GM18517 (cell line): ENCODE results near the gene PCDH9.
"Not testable (repeated sequence)": the region's sequence is repeated elsewhere in the genome, so short reads cannot be mapped to it uniquely, and the experiment has no call there.

Experiments
- ATAC-seq: cut with Tn5 transposase; IDR thresholded peaks from one replicate; pipeline ENCODE4 v1.9.1; 2021; ENCODE audit warnings: mild to moderate bottlenecking, moderate library complexity; ENCODE audit not compliant: unreplicated experiment

The PCDH9 gene

GRCh38 chr13:66795636-66796035 is 434.5 kb downstream of the PCDH9 start:
- no peak for ATAC-seq

GRCh38 chr13:66794340-66795031 is 435.6 kb downstream of the PCDH9 start:
- peak; percentile 57 for ATAC-seq

GRCh38 chr13:66790861-66791260 is 439.3 kb downstream of the PCDH9 start:
- ATAC-seq, result no peak

- ATAC-seq, result no peak
Observed at GRCh38 chr13:66781241-66781640, 448.9 kb downstream of the PCDH9 start.

GRCh38 chr13:66780814-66781213 is 449.3 kb downstream of the PCDH9 start:
- ATAC-seq, result no peak

GRCh38 chr13:66778461-66778860 is 451.7 kb downstream of the PCDH9 start:
- no peak for ATAC-seq

GRCh38 chr13:66775196-66775595 is 454.9 kb downstream of the PCDH9 start:
- ATAC-seq, result no peak

GRCh38 chr13:66774046-66774445 is 456.1 kb downstream of the PCDH9 start:
- no peak for ATAC-seq

GRCh38 chr13:66765559-66765958 is 464.6 kb downstream of the PCDH9 start:
- ATAC-seq, result no peak

- not testable (repeated sequence) for ATAC-seq
Observed at GRCh38 chr13:66760678-66761077, 469.5 kb downstream of the PCDH9 start.

GRCh38 chr13:66759919-66760318 is 470.2 kb downstream of the PCDH9 start:
- no peak for ATAC-seq

GRCh38 chr13:66751691-66752090 is 478.4 kb downstream of the PCDH9 start:
- ATAC-seq, result no peak

GRCh38 chr13:66748712-66749111 is 481.4 kb downstream of the PCDH9 start:
- ATAC-seq, result no peak

- no peak for ATAC-seq
Observed at GRCh38 chr13:66745307-66745706, 484.8 kb downstream of the PCDH9 start.

GRCh38 chr13:66723576-66723975 is 506.6 kb downstream of the PCDH9 start:
- no peak for ATAC-seq

GRCh38 chr13:66716538-66716937 is 513.6 kb downstream of the PCDH9 start:
- ATAC-seq, result no peak

GRCh38 chr13:66714795-66715194 is 515.3 kb downstream of the PCDH9 start:
- no peak for ATAC-seq

- no peak for ATAC-seq
Observed at GRCh38 chr13:66704110-66704509, 526.0 kb downstream of the PCDH9 start.

- ATAC-seq, result no peak
Observed at GRCh38 chr13:66703597-66703996, 526.5 kb downstream of the PCDH9 start.

- ATAC-seq, result no peak
Observed at GRCh38 chr13:66700117-66700601, 530.0 kb downstream of the PCDH9 start.

- ATAC-seq, result no peak
Observed at GRCh38 chr13:66693656-66694055, 536.5 kb downstream of the PCDH9 start.

- ATAC-seq, result no peak
Observed at GRCh38 chr13:66691149-66691548, 539.0 kb downstream of the PCDH9 start.

GRCh38 chr13:66689628-66690027 is 540.5 kb downstream of the PCDH9 start:
- no peak for ATAC-seq
